Astrocyte (in vitro differentiated cells and primary cell): ENCODE measurements around the gene MRTFA. TPM values are rescaled to one million over a fixed set of nuclear protein-coding genes. Genes with fewer than 3 reads are reported as not detected.
A peak's percentile ranks its signal among the peaks of the same experiment; 100 is the strongest.

Source experiments
- DNase-seq: peaks from one replicate; pipeline ENCODE4 v3.0.0-alpha.2; 2010; ENCODE audit warnings: low read depth
- FAIRE-seq: peaks from 2 replicates; lab custom pipeline; 2011; peaks lifted over from hg19 to GRCh38; lab: Jason Lieb, UNC
- H2AFZ ChIP-seq: 2 replicates; pipeline ENCODE4 v1.6.0; 2012; ENCODE audit warnings: low read depth, low read length, inconsistent platforms
- H3K27ac ChIP-seq: 2 replicates; pipeline ENCODE4 v1.5.1; 2011; ENCODE audit warnings: low read depth, low read length, inconsistent platforms
- H3K27me3 ChIP-seq: 2 replicates; pipeline ENCODE4 v1.6.0; 2011; ENCODE audit warnings: low read length, inconsistent platforms; ENCODE audit not compliant: insufficient read depth
- H3K36me3 ChIP-seq: 2 replicates; pipeline ENCODE4 v1.5.1; 2011; ENCODE audit warnings: low read length, inconsistent platforms; ENCODE audit not compliant: insufficient read depth
- H3K4me1 ChIP-seq: 2 replicates; pipeline ENCODE4 v1.5.1; 2011; ENCODE audit warnings: low read length, inconsistent platforms; ENCODE audit not compliant: insufficient read depth
- H3K4me2 ChIP-seq: 2 replicates; pipeline ENCODE4 v1.6.0; 2012; ENCODE audit warnings: low read length, inconsistent platforms
- H3K4me3 ChIP-seq: 2 replicates; pipeline ENCODE4 v1.5.1; 2011; ENCODE audit warnings: low read depth, mild to moderate bottlenecking, low read length, inconsistent platforms; ENCODE audit not compliant: insufficient read depth
- H3K79me2 ChIP-seq: 2 replicates; pipeline ENCODE4 v1.6.0; 2012; ENCODE audit warnings: mild to moderate bottlenecking, low read length, inconsistent platforms; ENCODE audit not compliant: insufficient read depth
- H3K9ac ChIP-seq: 2 replicates; pipeline ENCODE4 v1.6.0; 2012; ENCODE audit warnings: mild to moderate bottlenecking, low read length, inconsistent platforms
- H3K9me3 ChIP-seq: 2 replicates; pipeline ENCODE4 v1.5.1; 2012; ENCODE audit warnings: low read depth, mild to moderate bottlenecking, low read length, inconsistent platforms; ENCODE audit not compliant: insufficient read depth
- H4K20me1 ChIP-seq: 2 replicates; pipeline ENCODE4 v1.6.0; 2012; ENCODE audit warnings: low read length, inconsistent platforms; ENCODE audit not compliant: insufficient read depth
- H3K27ac Mint-ChIP-seq: one replicate; pipeline ENCODE4 v1.8.0; 2021; ENCODE audit warnings: mild to moderate bottlenecking, mixed read lengths; ENCODE audit not compliant: unreplicated experiment
- H3K27me3 Mint-ChIP-seq: one replicate; pipeline ENCODE4 v1.8.0; 2021; ENCODE audit warnings: low read depth, mixed read lengths; ENCODE audit not compliant: unreplicated experiment
- H3K36me3 Mint-ChIP-seq: one replicate; pipeline ENCODE4 v1.8.0; 2021; ENCODE audit warnings: low read depth, mixed read lengths; ENCODE audit not compliant: unreplicated experiment
- H3K4me1 Mint-ChIP-seq: one replicate; pipeline ENCODE4 v1.8.0; 2021; ENCODE audit warnings: low read depth, mixed read lengths; ENCODE audit not compliant: unreplicated experiment
- H3K4me3 Mint-ChIP-seq: one replicate; pipeline ENCODE4 v1.8.0; 2021; ENCODE audit warnings: mild to moderate bottlenecking, moderate library complexity, mixed read lengths; ENCODE audit not compliant: unreplicated experiment
- H3K9me3 Mint-ChIP-seq: one replicate; pipeline ENCODE4 v1.8.0; 2021; ENCODE audit warnings: mild to moderate bottlenecking, mixed read lengths; ENCODE audit not compliant: unreplicated experiment
- EZH2 ChIP-seq: IDR thresholded peaks from 2 replicates; pipeline ENCODE4 v1.6.1; 2012; ENCODE audit warnings: mild to moderate bottlenecking, low read length, inconsistent platforms; ENCODE audit not compliant: insufficient read depth
- total RNA-seq: library from RNA; stranded (reverse); gene quantifications from 2 replicates; pipeline ENCODE4 v1.2.1, GENCODE V29; 2021
- TF ChIP-seq, protein P1 (sequence below): IDR thresholded peaks from 2 replicates; pipeline ENCODE4 v1.5.1; 2011; ENCODE audit warnings: low read depth, mild to moderate bottlenecking, inconsistent platforms, low read length, moderate library complexity; ENCODE audit not compliant: insufficient read depth

Gene MRTFA
- total RNA-seq, 1 donor from 2014 or later: 74.3 TPM

DNA sequence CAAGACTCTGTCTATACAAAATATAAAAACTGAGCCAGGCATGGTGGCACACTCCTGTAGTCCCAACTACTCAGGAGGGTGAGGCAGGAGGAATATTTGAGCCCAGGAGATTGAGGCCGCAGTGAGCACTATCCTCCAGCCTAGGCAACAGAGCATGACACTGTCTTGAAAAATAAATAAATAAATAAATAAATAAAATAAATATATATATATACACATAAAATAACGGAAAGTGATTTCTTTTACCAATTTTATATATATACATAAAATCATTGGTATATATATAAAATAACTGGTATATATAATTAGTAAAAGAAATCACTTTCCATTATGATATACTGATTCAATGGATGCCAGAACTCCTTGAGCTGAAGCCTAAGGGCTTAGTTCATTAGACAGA, 91.8 kb downstream of the MRTFA start:
- no peak overlapping the region for H3K27ac Mint-ChIP-seq
- H3K4me1 Mint-ChIP-seq: peaks cover 19% of the 10 kb centered on the region
- peaks cover 18% of the 10 kb centered on the region for H3K36me3 Mint-ChIP-seq
- no peaks in the 10 kb centered on the region for H3K9me3 Mint-ChIP-seq
- Histone ChIP-seq H3K9ac (no peak overlapping the region), H3K79me2 (peaks cover 82% of the 10 kb centered on the region), H3K4me3 (no peak overlapping the region), H3K27ac (no peak overlapping the region), H4K20me1 (peaks cover 50% of the 10 kb centered on the region), H3K9me3 (no peaks in the 10 kb centered on the region), H3K36me3 (no peaks in the 10 kb centered on the region), H3K4me1 (no peaks in the 10 kb centered on the region), H2AFZ (no peak overlapping the region), H3K27me3 (no peaks in the 10 kb centered on the region), H3K4me2 (no peak overlapping the region)
- FAIRE-seq: no peak
- H3K4me3 Mint-ChIP-seq: no peak overlapping the region
- DNase-seq: no peak
- no peak for TF ChIP-seq EZH2
- TF ChIP-seq, protein P1, sequence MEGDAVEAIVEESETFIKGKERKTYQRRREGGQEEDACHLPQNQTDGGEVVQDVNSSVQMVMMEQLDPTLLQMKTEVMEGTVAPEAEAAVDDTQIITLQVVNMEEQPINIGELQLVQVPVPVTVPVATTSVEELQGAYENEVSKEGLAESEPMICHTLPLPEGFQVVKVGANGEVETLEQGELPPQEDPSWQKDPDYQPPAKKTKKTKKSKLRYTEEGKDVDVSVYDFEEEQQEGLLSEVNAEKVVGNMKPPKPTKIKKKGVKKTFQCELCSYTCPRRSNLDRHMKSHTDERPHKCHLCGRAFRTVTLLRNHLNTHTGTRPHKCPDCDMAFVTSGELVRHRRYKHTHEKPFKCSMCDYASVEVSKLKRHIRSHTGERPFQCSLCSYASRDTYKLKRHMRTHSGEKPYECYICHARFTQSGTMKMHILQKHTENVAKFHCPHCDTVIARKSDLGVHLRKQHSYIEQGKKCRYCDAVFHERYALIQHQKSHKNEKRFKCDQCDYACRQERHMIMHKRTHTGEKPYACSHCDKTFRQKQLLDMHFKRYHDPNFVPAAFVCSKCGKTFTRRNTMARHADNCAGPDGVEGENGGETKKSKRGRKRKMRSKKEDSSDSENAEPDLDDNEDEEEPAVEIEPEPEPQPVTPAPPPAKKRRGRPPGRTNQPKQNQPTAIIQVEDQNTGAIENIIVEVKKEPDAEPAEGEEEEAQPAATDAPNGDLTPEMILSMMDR: no peak
- H3K27me3 Mint-ChIP-seq: no peaks in the 10 kb centered on the region

DNA sequence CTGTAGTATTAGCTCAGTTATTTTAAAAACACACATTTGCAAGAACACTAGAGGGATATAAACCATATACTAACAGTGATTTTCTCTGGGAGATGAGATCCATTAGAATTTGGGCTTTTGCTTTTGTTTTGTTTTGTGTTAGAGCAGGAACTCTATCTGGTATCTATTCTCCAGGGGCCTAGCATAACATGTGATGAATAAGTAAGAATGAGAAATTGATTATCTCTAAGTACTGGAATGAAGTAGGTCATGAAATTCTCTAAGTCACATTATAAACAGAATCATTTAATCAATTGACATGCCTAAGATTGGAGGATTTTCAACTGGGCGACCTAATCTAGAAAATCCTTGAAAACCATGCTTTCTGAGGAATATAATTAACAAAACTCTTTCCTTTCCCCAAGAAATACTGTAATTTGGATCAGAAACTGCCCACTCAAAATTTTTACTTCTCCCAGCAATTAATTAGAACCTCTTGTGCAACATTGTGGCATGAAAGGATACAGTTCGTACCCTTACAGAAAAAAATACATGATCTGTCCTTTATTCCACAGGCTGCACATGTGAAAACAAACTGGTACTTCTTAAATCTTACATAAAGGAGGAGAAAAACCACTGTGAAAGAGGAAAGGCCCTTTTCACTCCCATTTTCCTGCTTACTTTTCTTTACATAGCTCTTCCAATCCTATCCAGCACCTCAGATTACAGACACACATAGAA, 93.5 kb downstream of the MRTFA start:
- Mint-ChIP-seq H3K27ac (no peak overlapping the region), H3K36me3 (peaks cover 18% of the 10 kb centered on the region), H3K4me1 (peaks cover 19% of the 10 kb centered on the region), H3K9me3 (no peaks in the 10 kb centered on the region), H3K4me3 (no peak overlapping the region), H3K27me3 (no peaks in the 10 kb centered on the region)
- DNase-seq: no peak
- no peaks in the 10 kb centered on the region for H3K36me3 ChIP-seq
- peak; percentile 17 for FAIRE-seq
- H3K9me3 ChIP-seq: no peaks in the 10 kb centered on the region
- TF ChIP-seq, protein P1: no peak
- TF ChIP-seq EZH2: no peak
- no peak overlapping the region for H2AFZ ChIP-seq
- no peak overlapping the region for H3K9ac ChIP-seq
- no peaks in the 10 kb centered on the region for H3K4me1 ChIP-seq
- H3K27ac ChIP-seq: no peak overlapping the region
- H3K4me2 ChIP-seq: no peak overlapping the region
- peaks cover 47% of the 10 kb centered on the region for H4K20me1 ChIP-seq
- H3K79me2 ChIP-seq: peaks cover 75% of the 10 kb centered on the region
- no peaks in the 10 kb centered on the region for H3K27me3 ChIP-seq
- no peak overlapping the region for H3K4me3 ChIP-seq

DNA sequence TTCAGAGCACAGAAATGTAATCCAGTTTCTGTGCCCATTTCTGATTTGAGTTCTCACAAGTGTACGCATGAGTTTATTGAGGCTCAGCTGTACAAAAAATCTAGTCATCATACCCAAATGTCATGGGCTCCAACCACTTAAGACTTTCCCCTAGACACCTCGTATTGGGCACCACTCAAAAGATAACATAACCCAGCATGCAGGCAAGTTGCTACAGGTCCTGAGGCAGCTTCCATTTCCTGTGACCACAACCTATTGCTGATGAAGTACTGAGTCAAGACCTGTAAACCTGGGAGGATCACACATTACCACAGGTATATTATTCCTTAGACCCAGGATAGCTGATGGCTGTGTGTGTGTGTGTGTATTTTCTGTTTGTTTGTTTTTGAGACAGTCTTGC, 95.2 kb downstream of the MRTFA start:
- Histone ChIP-seq H3K36me3 (no peaks in the 10 kb centered on the region), H3K4me2 (no peak overlapping the region), H3K27me3 (no peaks in the 10 kb centered on the region), H3K4me1 (no peaks in the 10 kb centered on the region), H3K79me2 (peaks cover 62% of the 10 kb centered on the region), H3K27ac (no peak overlapping the region), H3K4me3 (no peak overlapping the region), H2AFZ (no peak overlapping the region), H4K20me1 (peaks cover 38% of the 10 kb centered on the region), H3K9ac (no peak overlapping the region), H3K9me3 (no peaks in the 10 kb centered on the region)
- no peaks in the 10 kb centered on the region for H3K9me3 Mint-ChIP-seq
- peaks cover 6% of the 10 kb centered on the region for H3K36me3 Mint-ChIP-seq
- FAIRE-seq (no peak), DNase-seq (no peak)
- TF ChIP-seq, protein P1: no peak
- peaks cover 14% of the 10 kb centered on the region for H3K4me1 Mint-ChIP-seq
- H3K4me3 Mint-ChIP-seq: no peak overlapping the region
- no peak overlapping the region for H3K27ac Mint-ChIP-seq
- no peaks in the 10 kb centered on the region for H3K27me3 Mint-ChIP-seq
